Measurements from ENCODE around the gene NEU2.

Gene NEU2

DNA sequence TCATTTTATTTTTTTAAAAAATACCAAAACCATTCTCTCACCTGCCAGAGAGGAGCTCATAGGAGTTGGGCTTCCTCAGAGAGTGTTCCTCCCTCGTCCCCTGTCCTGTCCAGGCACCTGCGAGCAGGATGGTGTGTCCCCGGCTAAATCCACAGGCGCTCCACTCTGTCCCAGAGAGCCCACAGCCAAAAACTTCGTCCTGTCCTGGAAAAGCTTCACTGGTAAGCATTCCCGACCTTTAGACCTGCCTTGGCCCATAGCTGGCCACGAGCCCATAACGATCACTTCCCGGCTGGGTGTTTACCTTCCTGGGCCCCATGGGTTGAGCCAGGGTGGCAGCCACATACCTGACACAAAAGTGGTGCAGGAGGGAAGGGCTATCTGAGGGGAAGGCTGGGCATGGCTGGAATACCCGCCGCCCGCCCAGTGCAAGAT is 19.4 kb upstream of the NEU2 start, which contains the start of gene NGEF:
NGEF (minus strand) TSS at position 230 of the 435 bp plus-strand sequence. CDS start 38,366 bp downstream, outside the sequence.
- TF ChIP-seq POLR2AphosphoS5 (IDR thresholded peaks at IDR 0.05; ENCODE audit: low read depth, low read length) (no peak), REST (IDR thresholded peaks at IDR 0.05; ENCODE audit: insufficient read depth in 1 of 2, low read depth in 2 of 2, low read length in 2 of 2) (no peak), FOXP2 (optimal IDR thresholded peaks at IDR 0.05; ENCODE audit: borderline replicate concordance, extremely low read depth, extremely low read length, insufficient read depth) (no peak), SIN3A (IDR thresholded peaks at IDR 0.05; ENCODE audit: borderline replicate concordance, insufficient read depth, low read length) (no peak), TAF1 (IDR thresholded peaks at IDR 0.05; ENCODE audit: borderline replicate concordance, insufficient read depth, low read length) (no peak)

DNA sequence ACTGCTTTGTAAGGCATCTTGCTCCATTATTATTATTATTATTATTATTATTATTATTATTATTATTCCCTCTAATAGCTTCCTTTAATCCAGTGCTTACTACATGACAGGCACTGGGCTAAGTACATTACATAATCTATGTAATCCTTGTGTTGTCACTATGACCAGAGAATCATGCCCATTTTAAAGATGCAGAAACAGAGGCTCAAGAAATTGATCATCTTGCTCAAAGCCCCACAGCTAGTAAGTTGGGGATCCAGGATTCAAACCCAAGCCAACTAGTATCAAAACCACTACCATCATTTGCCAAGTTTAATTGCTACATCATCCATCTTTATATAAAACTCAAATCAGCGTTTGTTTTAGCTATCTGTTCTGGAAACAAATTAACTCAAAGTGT is 18.8 kb upstream of the NEU2 start:
- TF ChIP-seq SIN3A (IDR thresholded peaks at IDR 0.05; ENCODE audit: borderline replicate concordance, insufficient read depth, low read length) (no peak), POLR2AphosphoS5 (IDR thresholded peaks at IDR 0.05; ENCODE audit: low read depth, low read length) (no peak), REST (IDR thresholded peaks at IDR 0.05; ENCODE audit: insufficient read depth in 1 of 2, low read depth in 2 of 2, low read length in 2 of 2) (no peak), FOXP2 (optimal IDR thresholded peaks at IDR 0.05; ENCODE audit: borderline replicate concordance, extremely low read depth, extremely low read length, insufficient read depth) (no peak), TAF1 (IDR thresholded peaks at IDR 0.05; ENCODE audit: borderline replicate concordance, insufficient read depth, low read length) (no peak)

DNA sequence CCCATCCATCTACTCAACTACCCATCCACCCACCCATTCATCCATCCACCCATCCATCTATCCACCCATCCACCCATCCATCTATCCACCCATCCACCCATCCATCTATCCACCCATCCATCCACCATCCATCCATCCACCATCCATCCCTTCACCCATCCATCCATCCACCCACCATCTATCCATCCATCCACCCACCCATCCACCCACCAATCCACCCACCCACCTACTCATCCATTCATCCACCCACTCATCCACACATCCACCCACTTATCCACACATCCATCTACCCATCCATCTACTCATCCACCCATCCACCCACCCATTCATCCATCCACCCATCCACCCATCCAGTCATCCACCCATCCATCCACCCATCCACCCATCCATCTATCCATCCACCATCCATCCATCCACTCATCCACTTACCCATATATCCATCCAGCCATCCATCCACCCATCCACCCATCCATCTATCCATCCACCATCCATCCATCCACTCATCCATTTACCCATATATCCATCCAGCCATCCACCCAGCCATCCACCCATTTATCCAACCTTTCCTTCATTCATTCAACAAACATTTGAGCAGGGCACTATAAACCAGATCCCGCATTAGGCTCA is 17.3 kb upstream of the NEU2 start:
- TF ChIP-seq POLR2AphosphoS5 (IDR thresholded peaks at IDR 0.05; ENCODE audit: low read depth, low read length) (no peak), REST (IDR thresholded peaks at IDR 0.05; ENCODE audit: insufficient read depth in 1 of 2, low read depth in 2 of 2, low read length in 2 of 2) (no peak), TAF1 (IDR thresholded peaks at IDR 0.05; ENCODE audit: borderline replicate concordance, insufficient read depth, low read length) (no peak), SIN3A (IDR thresholded peaks at IDR 0.05; ENCODE audit: borderline replicate concordance, insufficient read depth, low read length) (no peak)

DNA sequence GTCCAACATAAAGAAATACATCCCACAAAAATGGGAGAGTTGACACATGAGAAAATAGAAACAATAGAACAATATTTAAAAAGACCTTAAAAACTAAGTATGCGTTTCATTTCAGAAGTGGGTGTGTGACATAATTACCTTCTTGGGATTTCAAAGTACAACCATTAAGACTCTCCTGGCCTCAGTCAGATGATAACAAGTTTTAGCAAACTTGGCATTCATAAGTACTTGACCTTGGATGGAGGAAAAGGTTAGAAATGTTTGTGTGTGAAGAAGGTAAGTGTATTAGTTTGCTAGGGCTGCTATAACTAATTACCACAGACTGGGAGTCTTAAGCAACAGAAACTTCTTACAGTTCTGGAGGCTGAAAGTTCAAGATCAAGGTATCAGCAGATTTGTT is 14.5 kb upstream of the NEU2 start:
- TF ChIP-seq SIN3A (IDR thresholded peaks at IDR 0.05; ENCODE audit: borderline replicate concordance, insufficient read depth, low read length): no peak
- TF ChIP-seq REST (IDR thresholded peaks at IDR 0.05; ENCODE audit: insufficient read depth in 1 of 2, low read depth in 2 of 2, low read length in 2 of 2): no peak
- no peak for TF ChIP-seq FOXP2 (optimal IDR thresholded peaks at IDR 0.05; ENCODE audit: borderline replicate concordance, extremely low read depth, extremely low read length, insufficient read depth)
- no peak for TF ChIP-seq TAF1 (IDR thresholded peaks at IDR 0.05; ENCODE audit: borderline replicate concordance, insufficient read depth, low read length)
- no peak for TF ChIP-seq POLR2AphosphoS5 (IDR thresholded peaks at IDR 0.05; ENCODE audit: low read depth, low read length)
